H1 (cell line): ENCODE measurements around the gene CABLES2. TPM values are rescaled to one million over a fixed set of nuclear protein-coding genes. Genes with fewer than 3 reads are reported as not detected.

ENCODE experiments used
- FOSL1 ChIP-seq: IDR thresholded peaks from 2 replicates; pipeline ENCODE4 v1.6.1; 2011; ENCODE audit warnings: mild to moderate bottlenecking, low read depth, low read length, moderate library complexity; ENCODE audit not compliant: insufficient read depth
- polyA plus RNA-seq, 7 experiments: library from polyadenylated mRNA; depleted of rRNA in 3 of 7; stranded (reverse) in 5 of 7; unstranded in 2 of 7; fragments of >200 nt in 5 of 7; fragments of 200-250 nt in 2 of 7; gene quantifications; 1 replicate in 5 of 7; 2 replicates in 1 of 7; 4 replicates in 1 of 7; pipeline versions ENCODE4 v1.2.1 to v1.2.3, GENCODE V29; 2011 to 2013; ENCODE audit warnings: missing spikeins in 2 of 7, mixed read lengths in 2 of 7
- total RNA-seq: library from RNA; stranded (reverse); fragmentation: NEBNext Ultra II Directional; extraction: Animal tissue kit (Norgen Biotek cat#: 25700); gene quantifications from 2 replicates; pipeline ENCODE4 v1.2.1, GENCODE V29; 2021
- TF ChIP-seq, protein P1 (sequence below), 3 experiments: IDR thresholded peaks; 1 replicate in 2 of 3; 2 replicates in 1 of 3; pipeline versions ENCODE4 v1.5.1 to v1.6.1; 2011; ENCODE audit warnings: low read length in 3 of 3, mild to moderate bottlenecking in 3 of 3, inconsistent platforms in 2 of 3, low read depth in 1 of 3, moderate library complexity in 1 of 3; ENCODE audit not compliant: insufficient read depth in 1 of 3; ENCODE audit errors: control extremely low read depth in 1 of 3

Gene CABLES2
- total and polyA plus RNA-seq, 2 of the 8 experiments (the other 6 are each of a cell fraction or from before 2014, with no cell fraction given) = 8.0 to 8.8 TPM

DNA sequence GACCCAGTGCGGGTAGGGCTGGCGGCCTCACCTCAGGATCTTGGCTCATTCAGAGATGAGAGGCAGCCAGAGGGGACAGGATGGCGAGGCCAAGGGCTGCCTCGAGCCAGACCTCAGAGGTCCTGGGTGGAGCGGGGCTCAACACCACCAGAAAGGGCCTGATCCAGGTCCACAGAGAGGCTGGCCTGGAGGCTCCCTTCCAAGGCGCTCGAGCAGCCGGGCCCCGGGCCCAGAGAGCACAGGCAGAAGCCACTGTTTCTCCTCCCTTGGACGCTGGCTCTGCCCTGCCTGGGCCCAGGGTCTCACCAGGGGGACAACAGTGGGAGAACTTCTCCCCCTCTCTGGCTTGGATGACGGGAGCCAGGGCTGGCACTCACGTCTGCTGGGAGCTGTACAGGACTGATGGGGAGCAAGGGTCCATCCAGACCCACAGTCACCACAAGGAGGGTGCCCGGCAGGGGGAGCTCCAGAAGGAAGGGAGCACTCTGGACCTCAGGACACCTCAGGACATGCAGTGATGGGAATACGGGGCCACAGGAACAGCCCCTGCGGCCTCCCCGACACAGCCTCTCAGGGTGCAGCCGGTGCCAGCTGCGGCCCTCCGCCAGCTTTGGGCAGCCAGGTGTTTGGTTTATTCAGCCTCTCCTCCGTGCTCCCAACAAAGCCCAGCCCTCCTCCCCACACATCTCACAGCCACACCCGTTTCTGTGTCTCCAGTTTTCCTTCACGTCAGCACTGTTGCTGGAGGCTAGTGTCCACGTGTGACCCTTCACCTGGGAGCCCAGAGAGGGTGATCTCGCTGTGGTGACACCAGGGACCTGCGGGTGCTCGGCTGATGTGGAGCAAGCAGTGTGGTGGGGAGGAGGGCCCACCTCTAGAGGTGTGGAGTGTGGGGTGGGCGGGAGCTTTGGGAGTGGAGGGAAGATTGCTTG is 11.5 kb downstream of the CABLES2 start (continued):
- TF ChIP-seq, protein P1, sequence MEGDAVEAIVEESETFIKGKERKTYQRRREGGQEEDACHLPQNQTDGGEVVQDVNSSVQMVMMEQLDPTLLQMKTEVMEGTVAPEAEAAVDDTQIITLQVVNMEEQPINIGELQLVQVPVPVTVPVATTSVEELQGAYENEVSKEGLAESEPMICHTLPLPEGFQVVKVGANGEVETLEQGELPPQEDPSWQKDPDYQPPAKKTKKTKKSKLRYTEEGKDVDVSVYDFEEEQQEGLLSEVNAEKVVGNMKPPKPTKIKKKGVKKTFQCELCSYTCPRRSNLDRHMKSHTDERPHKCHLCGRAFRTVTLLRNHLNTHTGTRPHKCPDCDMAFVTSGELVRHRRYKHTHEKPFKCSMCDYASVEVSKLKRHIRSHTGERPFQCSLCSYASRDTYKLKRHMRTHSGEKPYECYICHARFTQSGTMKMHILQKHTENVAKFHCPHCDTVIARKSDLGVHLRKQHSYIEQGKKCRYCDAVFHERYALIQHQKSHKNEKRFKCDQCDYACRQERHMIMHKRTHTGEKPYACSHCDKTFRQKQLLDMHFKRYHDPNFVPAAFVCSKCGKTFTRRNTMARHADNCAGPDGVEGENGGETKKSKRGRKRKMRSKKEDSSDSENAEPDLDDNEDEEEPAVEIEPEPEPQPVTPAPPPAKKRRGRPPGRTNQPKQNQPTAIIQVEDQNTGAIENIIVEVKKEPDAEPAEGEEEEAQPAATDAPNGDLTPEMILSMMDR (IDR thresholded peaks at IDR 0.05; ENCODE audit: control extremely low read depth in 1 of 3, insufficient read depth in 1 of 3, low read depth in 1 of 3, low read length in 3 of 3) = peak in 2 of 3 experiments; percentile 27 to 45; a peak in 3 of 4 replicates
- no peak for TF ChIP-seq FOSL1
